Spleen (tissue), 11 donors: ENCODE measurements around the gene NOS1AP. TPM values are rescaled to one million over a fixed set of nuclear protein-coding genes. Genes with fewer than 3 reads are reported as not detected.

Experiments used
- DNase-seq: peaks from one replicate; pipeline ENCODE4 v3.0.0-alpha.2; 2020
- H3K27ac ChIP-seq, 8 donors: fragments of 200-600 bp; sonication (generic) in 7 of 8; 1 replicate in 4 of 8; 2 replicates in 4 of 8; pipeline versions ENCODE4 v1.5.0 to v1.8.0; 2016 to 2021; ENCODE audit warnings: inconsistent platforms in 4 of 8, mild to moderate bottlenecking in 4 of 8, moderate library complexity in 1 of 8
- H3K27me3 ChIP-seq, 7 donors: fragments of 200-600 bp; sonication (generic) in 6 of 7; replicated peaks in 1 of 7; 1 replicate in 4 of 7; 2 replicates in 3 of 7; pipeline versions ENCODE4 v1.5.0 to v1.8.0; 2016 to 2021; ENCODE audit warnings: inconsistent platforms in 3 of 7, mild to moderate bottlenecking in 1 of 7
- H3K36me3 ChIP-seq, 6 donors: fragments of 200-600 bp; sonication (generic) in 5 of 6; 1 replicate in 4 of 6; 2 replicates in 2 of 6; pipeline versions ENCODE4 v1.5.0 to v1.8.0; 2016 to 2021; ENCODE audit warnings: inconsistent platforms in 2 of 6
- H3K4me1 ChIP-seq, 6 donors: fragments of 200-600 bp; sonication (generic) in 5 of 6; 1 replicate in 3 of 6; 2 replicates in 3 of 6; pipeline versions ENCODE4 v1.5.0 to v1.8.0; 2016 to 2021; ENCODE audit warnings: inconsistent platforms in 3 of 6
- H3K4me3 ChIP-seq, 8 donors: fragments of 200-600 bp; sonication (generic) in 7 of 8; 1 replicate in 4 of 8; 2 replicates in 4 of 8; pipeline versions ENCODE4 v1.5.0 to v1.8.0; 2016 to 2021; ENCODE audit warnings: inconsistent platforms in 4 of 8, mild to moderate bottlenecking in 4 of 8, moderate library complexity in 2 of 8
- H3K9me3 ChIP-seq, 8 donors: fragments of 200-600 bp; sonication (generic) in 7 of 8; 1 replicate in 4 of 8; 2 replicates in 4 of 8; pipeline versions ENCODE4 v1.5.0 to v1.8.0; 2016 to 2021; ENCODE audit warnings: inconsistent platforms in 4 of 8
- POLR2A ChIP-seq, 3 donors: fragments of 450-650 bp; IDR thresholded peaks; one replicate each; pipeline ENCODE4 v1.5.1; 2017; ENCODE audit warnings: antibody characterized with exemption in 3 of 3, mild to moderate bottlenecking in 1 of 3
- POLR2AphosphoS5 ChIP-seq, 3 donors: sonication (generic); formaldehyde crosslinking; IDR thresholded peaks; one replicate each; pipeline ENCODE4 v1.5.1; 2017; ENCODE audit warnings: antibody characterized with exemption in 3 of 3
- WGBS, 5 donors: extraction: QIAGEN DNeasy Blood & Tissue Kit in 3 of 5; methylation state at CpG; one replicate each; pipeline versions ENCODE4 v1.1.5 to v1.1.7; 2013 to 2018; 5-methylcytosine and 5-hydroxymethylcytosine counted together
- intact Hi-C: fragments of 100-400 bp; cut with DNase I; formaldehyde crosslinking; loops from one replicate; pipeline ENCODE4 v1.15.0; 2023; ENCODE audit warnings: low total_unique reads
- polyA plus RNA-seq, 3 donors: library from polyadenylated mRNA; stranded (reverse); fragments of 200-250 nt; gene quantifications; one replicate each; pipeline ENCODE4 v1.2.1, GENCODE V29; 2013
- total RNA-seq, 7 donors: library from RNA; depleted of rRNA in 3 of 7; stranded (reverse); fragments of >200 nt in 3 of 7; fragmentation: NEBNext Ultra II Directional in 4 of 7; extraction: Animal tissue kit (Norgen Biotek cat#: 25700) in 4 of 7; gene quantifications; one replicate each; pipeline versions ENCODE4 v1.1.0 to v1.2.1, GENCODE V29; 2016 to 2021
- TF ChIP-seq, protein P1 (sequence below), 11 experiments: fragments of 200-600 bp in 7 of 11; fragments of 450-650 bp in 4 of 11; sonication (generic) in 4 of 11; IDR thresholded peaks in 8 of 11; conservative IDR thresholded peaks in 3 of 11; 1 replicate in 7 of 11; 2 replicates in 4 of 11; pipeline versions ENCODE4 v1.4.0 to v1.8.0; 2016 to 2021; ENCODE audit warnings: antibody characterized with exemption in 11 of 11, inconsistent platforms in 4 of 11, mild to moderate bottlenecking in 1 of 11
- donor health status: healthy with polysubstance abuse.
- donor health status: DM: no; HTN: no; CAD: no; lungs with moderate emphysema.
- donor health status: DM: no; HTN: no; CAD: no.
- donor health status: Bipolar disorder and iron deficiency.
- donor health status: healthy.
- donor health status: DM: no; HTN: no; CAD: no.
- donor health status: DM: yes; HTN: yes; CAD: no.

The NOS1AP gene
- total and polyA plus RNA-seq, 10 donors = 0.16 to 1.7 (median 0.60) TPM; not detected in 2

DNA sequence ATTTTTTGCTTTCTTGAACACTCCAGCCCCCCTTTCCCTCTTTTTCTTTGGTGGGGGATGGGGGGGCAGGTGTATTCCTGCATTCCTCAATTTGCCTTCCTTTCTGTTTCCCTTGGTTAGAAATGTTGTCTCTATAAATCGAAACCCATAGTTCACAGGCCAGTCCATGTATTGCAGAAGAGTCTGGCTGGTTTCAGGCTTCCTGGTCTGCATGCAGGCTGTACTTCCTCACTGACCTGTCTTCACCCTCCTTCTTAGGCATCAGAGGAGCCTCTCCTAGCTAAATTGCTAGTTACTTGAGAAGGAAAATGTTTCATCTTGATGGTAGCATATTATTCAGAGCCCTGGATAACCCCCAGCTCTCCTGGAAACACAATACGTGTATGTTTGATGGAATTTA is 167.1 kb downstream of the NOS1AP start:
- intact Hi-C loops = no loop called here
- Histone ChIP-seq H3K4me3 (no peak overlapping the region), H3K9me3 (no peaks in the 10 kb centered on the region), H3K27ac (peak overlapping the region in 5 of 8 donors; percentile 34 to 72 (median 62)), H3K27me3 (peaks cover 0 to 19% (median 0%) of the 10 kb centered on the region in 7 donors), H3K36me3 (no peaks in the 10 kb centered on the region), H3K4me1 (peaks cover 0 to 14% (median 0%) of the 10 kb centered on the region in 6 donors)
- DNase-seq = no peak
- TF ChIP-seq POLR2A (IDR thresholded peaks at IDR 0.05) (no peak), POLR2AphosphoS5 (IDR thresholded peaks at IDR 0.05) (no peak)
- TF ChIP-seq, protein P1, sequence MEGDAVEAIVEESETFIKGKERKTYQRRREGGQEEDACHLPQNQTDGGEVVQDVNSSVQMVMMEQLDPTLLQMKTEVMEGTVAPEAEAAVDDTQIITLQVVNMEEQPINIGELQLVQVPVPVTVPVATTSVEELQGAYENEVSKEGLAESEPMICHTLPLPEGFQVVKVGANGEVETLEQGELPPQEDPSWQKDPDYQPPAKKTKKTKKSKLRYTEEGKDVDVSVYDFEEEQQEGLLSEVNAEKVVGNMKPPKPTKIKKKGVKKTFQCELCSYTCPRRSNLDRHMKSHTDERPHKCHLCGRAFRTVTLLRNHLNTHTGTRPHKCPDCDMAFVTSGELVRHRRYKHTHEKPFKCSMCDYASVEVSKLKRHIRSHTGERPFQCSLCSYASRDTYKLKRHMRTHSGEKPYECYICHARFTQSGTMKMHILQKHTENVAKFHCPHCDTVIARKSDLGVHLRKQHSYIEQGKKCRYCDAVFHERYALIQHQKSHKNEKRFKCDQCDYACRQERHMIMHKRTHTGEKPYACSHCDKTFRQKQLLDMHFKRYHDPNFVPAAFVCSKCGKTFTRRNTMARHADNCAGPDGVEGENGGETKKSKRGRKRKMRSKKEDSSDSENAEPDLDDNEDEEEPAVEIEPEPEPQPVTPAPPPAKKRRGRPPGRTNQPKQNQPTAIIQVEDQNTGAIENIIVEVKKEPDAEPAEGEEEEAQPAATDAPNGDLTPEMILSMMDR (IDR thresholded peaks at IDR 0.05 in 8 of 11, conservative IDR thresholded peaks at IDR 0.05 in 3 of 11) = no peak
- WGBS, 5 donors = 57 to 77% (median 67%) methylated on average over 2 of the region's 2 CpGs

DNA sequence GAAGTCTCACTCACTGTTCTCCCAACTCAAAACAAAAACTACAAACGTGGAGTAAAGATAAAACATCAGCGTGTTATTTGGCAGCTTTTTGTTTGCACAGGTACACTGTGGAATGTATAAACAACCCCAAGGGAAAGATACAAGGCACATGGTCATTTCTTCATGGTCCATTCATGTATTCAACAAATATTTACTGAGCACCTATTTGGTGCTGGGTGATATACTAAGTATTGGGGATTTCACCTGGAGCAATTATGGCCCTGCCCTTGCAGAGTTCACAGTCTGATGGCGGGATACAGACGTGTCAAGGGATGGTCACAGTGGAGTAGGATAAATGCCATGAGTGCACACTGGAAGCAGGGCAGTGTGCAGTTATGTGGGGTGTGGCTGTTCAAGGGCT is 171.1 kb downstream of the NOS1AP start:
- TF ChIP-seq, protein P1 (IDR thresholded peaks at IDR 0.05 in 8 of 11, conservative IDR thresholded peaks at IDR 0.05 in 3 of 11) = no peak
- TF ChIP-seq POLR2A (IDR thresholded peaks at IDR 0.05) (no peak), POLR2AphosphoS5 (IDR thresholded peaks at IDR 0.05) (no peak)
- H3K4me3 ChIP-seq = no peak overlapping the region

DNA sequence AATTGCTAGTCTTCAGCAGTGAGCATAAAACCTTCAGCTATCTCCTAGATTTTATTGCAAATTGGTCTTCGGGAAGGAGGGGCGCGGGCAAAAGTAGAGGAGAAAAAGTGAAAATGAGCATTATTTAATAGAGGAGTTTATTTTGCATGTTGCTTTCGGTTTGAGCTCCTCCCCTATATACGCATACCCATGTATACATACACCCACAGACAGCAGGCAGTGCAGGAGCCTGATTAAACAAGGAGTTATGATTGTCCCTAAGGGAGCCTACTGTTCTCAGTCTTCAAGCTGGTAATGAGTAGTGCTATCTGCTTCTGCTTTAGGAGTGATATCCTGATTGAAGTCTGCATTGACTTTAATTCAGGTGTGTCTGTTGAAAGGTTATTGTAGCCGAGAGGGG is 173.3 kb downstream of the NOS1AP start:
- TF ChIP-seq POLR2A (IDR thresholded peaks at IDR 0.05) (no peak), POLR2AphosphoS5 (IDR thresholded peaks at IDR 0.05) (no peak)
- TF ChIP-seq, protein P1 (IDR thresholded peaks at IDR 0.05 in 8 of 11, conservative IDR thresholded peaks at IDR 0.05 in 3 of 11) = no peak
- H3K4me1 ChIP-seq = no peaks in the 10 kb centered on the region
- no peak overlapping the region for H3K27ac ChIP-seq
- no peak overlapping the region for H3K4me3 ChIP-seq
- intact Hi-C loops = no loop called here
- no peak for DNase-seq
- H3K9me3 ChIP-seq = no peaks in the 10 kb centered on the region
- no peaks in the 10 kb centered on the region for H3K36me3 ChIP-seq
- peaks cover 0 to 23% (median 0%) of the 10 kb centered on the region in 7 donors for H3K27me3 ChIP-seq
- WGBS, 5 donors = 93 to 96% (median 93%) methylated on average over 6 of the region's 6 CpGs

More for the DNA sequence above, 171.1 kb downstream of the NOS1AP start:
- H3K27ac ChIP-seq = no peak overlapping the region
- H3K27me3 ChIP-seq = peaks cover 0 to 30% (median 0%) of the 10 kb centered on the region in 7 donors
- no peak for DNase-seq
- H3K4me1 ChIP-seq = peaks cover 0 to 4% (median 0%) of the 10 kb centered on the region in 6 donors
- H3K36me3 ChIP-seq = no peaks in the 10 kb centered on the region
- 82 to 90% (median 84%) methylated on average over 4 of the region's 4 CpGs for WGBS, 5 donors
- intact Hi-C loops = no loop called here
- H3K9me3 ChIP-seq = no peaks in the 10 kb centered on the region

DNA sequence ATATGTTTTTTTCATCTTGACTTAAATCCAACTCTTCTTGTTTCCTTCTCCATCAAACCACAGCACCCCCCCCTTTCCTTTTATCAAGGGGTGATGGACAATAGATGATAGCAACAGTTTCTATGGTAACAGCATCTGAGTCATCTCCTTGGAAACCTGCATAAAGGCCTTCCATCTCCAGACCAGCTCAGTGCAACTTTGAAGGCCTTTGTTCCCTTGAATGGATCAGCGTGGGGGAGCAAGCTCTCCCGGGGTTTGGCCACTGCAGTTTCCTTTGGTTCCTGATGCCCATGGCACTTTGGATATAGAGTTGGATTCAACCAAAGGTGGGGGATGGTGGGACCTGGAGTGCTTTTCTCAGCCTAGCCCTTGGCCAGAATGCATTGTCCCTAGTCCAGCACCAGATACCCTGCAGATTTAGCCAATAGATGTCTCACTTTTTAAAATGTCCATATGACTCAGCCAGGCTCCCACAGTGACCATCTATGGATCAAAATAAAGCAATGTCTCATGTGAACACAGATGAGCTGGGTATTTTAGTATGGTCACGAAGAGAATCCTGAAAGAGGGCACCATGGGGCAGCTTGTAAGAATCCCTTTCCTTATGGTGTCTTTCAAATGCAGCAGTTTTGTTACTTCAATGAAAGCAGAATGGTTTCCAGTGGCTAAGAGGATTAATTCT is 179.5 kb downstream of the NOS1AP start:
- Histone ChIP-seq H3K36me3 (no peaks in the 10 kb centered on the region), H3K27ac (no peak overlapping the region), H3K4me1 (no peaks in the 10 kb centered on the region), H3K4me3 (no peak overlapping the region), H3K9me3 (no peaks in the 10 kb centered on the region), H3K27me3 (no peaks in the 10 kb centered on the region)
- WGBS, 5 donors = 61 to 84% (median 81%) methylated on average over 3 of the region's 3 CpGs
- DNase-seq = no peak
- intact Hi-C loops = no loop called here
- TF ChIP-seq POLR2A (IDR thresholded peaks at IDR 0.05) (no peak), POLR2AphosphoS5 (IDR thresholded peaks at IDR 0.05) (no peak)
- TF ChIP-seq, protein P1 (IDR thresholded peaks at IDR 0.05 in 8 of 11, conservative IDR thresholded peaks at IDR 0.05 in 3 of 11) = no peak
